Measurements from ENCODE around the gene KIF5B. TPM values are rescaled to one million over a fixed set of nuclear protein-coding genes. Genes with fewer than 3 reads are reported as not detected.

KIF5B gene
- total RNA-seq, 1 experiment from 2014 or later, result 70.5 TPM

DNA sequence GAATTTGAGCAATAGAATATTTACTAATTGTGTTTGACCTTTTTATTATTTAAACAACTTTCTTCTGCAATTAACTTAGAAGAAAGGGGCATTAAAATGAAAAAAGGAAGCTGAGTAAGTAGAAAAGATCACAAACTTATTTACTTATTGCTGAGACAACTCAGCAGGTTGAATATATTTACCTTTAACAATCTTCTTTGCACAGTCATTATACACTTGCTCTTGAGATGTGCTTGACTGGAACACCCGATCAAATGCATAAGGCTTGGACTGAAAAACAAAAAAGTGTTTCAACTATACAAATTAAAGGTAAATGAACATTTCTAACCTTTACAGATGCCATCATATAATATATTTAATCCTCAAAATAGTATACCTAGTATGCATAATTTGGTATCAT is 7.9 kb downstream of the KIF5B start:
- peaks cover 8% of the 10 kb centered on the region for H3K79me1 ChIP-seq (ENCODE audit: insufficient read depth, low read depth, low read length, poor library complexity, severe bottlenecking)
- DNase-seq, result no peak
- no peak overlapping the region for H2AK5ac ChIP-seq (ENCODE audit: insufficient read length, low read length)
- H3K4me3 Mint-ChIP-seq, result no peak overlapping the region
- no peaks in the 10 kb centered on the region for H3K9me3 Mint-ChIP-seq
- H2BK20ac ChIP-seq (ENCODE audit: low read depth, low read length, poor library complexity, severe bottlenecking), result no peak overlapping the region
- no peaks in the 10 kb centered on the region for H3K23me2 ChIP-seq (ENCODE audit: insufficient read length, low read depth, low read length, poor library complexity, severe bottlenecking)
- peaks cover 42 to 43% of the 10 kb centered on the region in 2 experiments for H3K4me1 Mint-ChIP-seq
- no peaks in the 10 kb centered on the region for H4K20me1 ChIP-seq (ENCODE audit: control insufficient read depth, insufficient read depth, insufficient read length)
- no peak overlapping the region for H4K8ac ChIP-seq (replicated peaks; ENCODE audit: insufficient read length, low read depth, low read length)
- no peak overlapping the region for H3K56ac ChIP-seq (ENCODE audit: insufficient read length, low read depth, low read length)
- H3K4me2 ChIP-seq (ENCODE audit: insufficient read depth, insufficient read length, low read length), result no peak overlapping the region
- no peak overlapping the region for H2BK5ac ChIP-seq (ENCODE audit: insufficient read length, low read length)
- no peaks in the 10 kb centered on the region for H3K27me3 ChIP-seq (ENCODE audit: insufficient read depth, low read length)
- H4K91ac ChIP-seq (ENCODE audit: insufficient read length, low read depth, low read length), result no peak overlapping the region
- H3K27ac ChIP-seq (ENCODE audit: insufficient read length, low read depth, low read length), result no peak overlapping the region
- H3K27ac Mint-ChIP-seq, result no peak overlapping the region
- no peak overlapping the region for H2BK15ac ChIP-seq (ENCODE audit: low read depth, low read length)
- peaks cover 61% of the 10 kb centered on the region for H3K79me2 ChIP-seq (ENCODE audit: insufficient read depth, low read length)
- no CpG with 5 or more reads among the region's 1 CpG for WGBS (ENCODE audit: extremely low coverage, insufficient read length, low lambda C conversion rate)
- no peak overlapping the region for H2BK120ac ChIP-seq (ENCODE audit: low read depth, low read length, poor library complexity, severe bottlenecking)
- peaks cover 36 to 58% (median 45%) of the 10 kb centered on the region in 3 experiments for H3K36me3 Mint-ChIP-seq (ENCODE audit: insufficient read depth in 1 of 3, low read depth in 3 of 3)
- H3K27me3 Mint-ChIP-seq (ENCODE audit: low read depth), result no peaks in the 10 kb centered on the region
- no peaks in the 10 kb centered on the region for H3K9me3 ChIP-seq (ENCODE audit: control insufficient read depth, low read depth, low read length)
- H3K9ac ChIP-seq (ENCODE audit: extremely low read depth, insufficient read length, low read length), result no peak overlapping the region
- no peak for TF ChIP-seq CTCF (conservative IDR thresholded peaks at IDR 0.05)
- no peak overlapping the region for H2AFZ ChIP-seq (ENCODE audit: low read length)
- H3K14ac ChIP-seq (ENCODE audit: insufficient read depth, low read length), result no peak overlapping the region
- no peak overlapping the region for H3K4ac ChIP-seq (ENCODE audit: low read depth, low read length)
- H3K18ac ChIP-seq (ENCODE audit: insufficient read length, low read depth, low read length), result no peak overlapping the region
- H4K5ac ChIP-seq (ENCODE audit: insufficient read length, low read depth, low read length), result no peak overlapping the region
- no peak overlapping the region for H3T11ph ChIP-seq (ENCODE audit: low read length)
- H3K23ac ChIP-seq (ENCODE audit: insufficient read length, low read depth, low read length), result no peak overlapping the region
- peaks cover 4% of the 10 kb centered on the region; the same call in 1 of the 2 replicates for H3K4me1 ChIP-seq (ENCODE audit: insufficient read depth, low read length)
- H2BK12ac ChIP-seq (ENCODE audit: insufficient read length, low read depth, low read length), result no peak overlapping the region

Data from H9 (cell line).